HFF-Myc (cell line): ENCODE results near the gene SUPT20H.

Experiments used
- DNase-seq: peaks from one replicate; pipeline ENCODE4 v3.0.0-alpha.2; 2011; ENCODE audit warnings: low read depth; ENCODE audit errors: extremely low read depth
- H3K4me3 ChIP-seq: replicated peaks from 2 replicates; pipeline ENCODE4 v1.5.1; 2011; ENCODE audit warnings: low read depth, mild to moderate bottlenecking, control low read depth, low read length
- CTCF ChIP-seq: IDR thresholded peaks from 2 replicates; pipeline ENCODE4 v1.5.1; 2012; ENCODE audit warnings: mild to moderate bottlenecking, low read depth, low read length, control low read depth; ENCODE audit errors: missing control alignments

The SUPT20H gene

GRCh38 chr13:37102896-37103295, 43.4 kb upstream of the SUPT20H start:
- no peak for DNase-seq
- H3K4me3 ChIP-seq: no peak overlapping the region
- TF ChIP-seq CTCF: no peak

- DNase-seq: no peak
- no peak for TF ChIP-seq CTCF
- H3K4me3 ChIP-seq: no peak overlapping the region
Measured at GRCh38 chr13:37101201-37101600, 41.7 kb upstream of the SUPT20H start.

- DNase-seq: no peak
- TF ChIP-seq CTCF: no peak
- no peak overlapping the region for H3K4me3 ChIP-seq
Measured at GRCh38 chr13:37100731-37101130, 41.2 kb upstream of the SUPT20H start.

- H3K4me3 ChIP-seq: no peak overlapping the region
- no peak for DNase-seq
- no peak for TF ChIP-seq CTCF
Measured at GRCh38 chr13:37097076-37097475, 37.6 kb upstream of the SUPT20H start.

GRCh38 chr13:37094840-37095239, 35.4 kb upstream of the SUPT20H start:
- no peak for DNase-seq
- H3K4me3 ChIP-seq: no peak overlapping the region
- TF ChIP-seq CTCF: no peak

- TF ChIP-seq CTCF: no peak
- H3K4me3 ChIP-seq: no peak overlapping the region
- DNase-seq: no peak
Measured at GRCh38 chr13:37094099-37094498, 34.6 kb upstream of the SUPT20H start.

GRCh38 chr13:37091835-37092234, 32.3 kb upstream of the SUPT20H start:
- TF ChIP-seq CTCF: no peak
- DNase-seq: no peak
- no peak overlapping the region for H3K4me3 ChIP-seq
